Esophagus squamous epithelium (tissue), 4 donors: Measurements from ENCODE around the gene UBE2Z.

Experiments used
- POLR2A ChIP-seq, 4 donors: fragments of 450-650 bp; IDR thresholded peaks; one replicate each; pipeline ENCODE4 v1.6.1; 2017; ENCODE audit warnings: antibody characterized with exemption in 4 of 4, mild to moderate bottlenecking in 4 of 4, moderate library complexity in 3 of 4
- TF ChIP-seq, protein P1 (sequence below), 6 experiments: fragments of 450-650 bp in 4 of 6; fragments of 200-600 bp in 2 of 6; sonication (generic) in 2 of 6; IDR thresholded peaks; one replicate each; pipeline ENCODE4 v1.5.1; 2016 to 2019; ENCODE audit warnings: antibody characterized with exemption in 6 of 6, mild to moderate bottlenecking in 4 of 6, moderate library complexity in 4 of 6

DNA sequence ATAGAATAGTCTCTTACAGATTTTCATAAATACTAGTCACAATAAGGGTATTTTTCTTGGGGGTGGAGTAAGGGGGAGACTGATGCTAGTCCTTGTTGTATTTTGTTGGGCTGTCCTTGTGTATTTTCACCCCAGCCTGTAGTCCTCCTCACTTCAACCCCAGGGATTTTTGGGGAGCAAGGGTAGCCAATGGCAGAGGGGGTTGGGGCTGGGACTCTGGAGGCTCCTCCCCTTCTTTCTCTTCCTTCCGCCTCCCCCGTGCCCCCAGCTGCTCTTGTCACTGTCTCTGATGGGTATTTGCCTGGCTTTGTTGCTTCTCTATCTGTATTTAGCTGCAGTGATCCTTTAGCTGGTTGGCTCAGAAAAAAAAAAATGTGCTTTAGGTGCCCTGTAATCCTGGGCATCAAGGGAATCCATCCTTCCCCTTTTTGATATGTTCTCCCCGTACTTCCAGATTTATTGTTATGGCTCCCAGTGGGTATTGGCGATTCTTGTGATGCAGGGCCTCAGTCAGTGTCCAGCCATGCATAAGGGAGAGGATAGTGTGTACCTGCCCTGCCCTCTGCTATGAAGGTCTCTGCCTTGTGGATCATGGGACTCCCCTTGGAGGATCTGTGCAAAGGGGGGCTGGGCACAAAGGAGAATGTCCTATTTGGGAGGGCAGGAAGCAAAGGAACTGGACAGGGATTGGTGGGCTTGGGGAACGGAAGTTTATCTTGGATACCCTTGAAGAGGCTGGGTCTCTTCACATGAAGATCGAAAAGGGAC is 20.0 kb downstream of the UBE2Z start:
- no peak for TF ChIP-seq POLR2A (IDR thresholded peaks at IDR 0.05)
- TF ChIP-seq, protein P1, sequence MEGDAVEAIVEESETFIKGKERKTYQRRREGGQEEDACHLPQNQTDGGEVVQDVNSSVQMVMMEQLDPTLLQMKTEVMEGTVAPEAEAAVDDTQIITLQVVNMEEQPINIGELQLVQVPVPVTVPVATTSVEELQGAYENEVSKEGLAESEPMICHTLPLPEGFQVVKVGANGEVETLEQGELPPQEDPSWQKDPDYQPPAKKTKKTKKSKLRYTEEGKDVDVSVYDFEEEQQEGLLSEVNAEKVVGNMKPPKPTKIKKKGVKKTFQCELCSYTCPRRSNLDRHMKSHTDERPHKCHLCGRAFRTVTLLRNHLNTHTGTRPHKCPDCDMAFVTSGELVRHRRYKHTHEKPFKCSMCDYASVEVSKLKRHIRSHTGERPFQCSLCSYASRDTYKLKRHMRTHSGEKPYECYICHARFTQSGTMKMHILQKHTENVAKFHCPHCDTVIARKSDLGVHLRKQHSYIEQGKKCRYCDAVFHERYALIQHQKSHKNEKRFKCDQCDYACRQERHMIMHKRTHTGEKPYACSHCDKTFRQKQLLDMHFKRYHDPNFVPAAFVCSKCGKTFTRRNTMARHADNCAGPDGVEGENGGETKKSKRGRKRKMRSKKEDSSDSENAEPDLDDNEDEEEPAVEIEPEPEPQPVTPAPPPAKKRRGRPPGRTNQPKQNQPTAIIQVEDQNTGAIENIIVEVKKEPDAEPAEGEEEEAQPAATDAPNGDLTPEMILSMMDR (IDR thresholded peaks at IDR 0.05): no peak
